HG02623 (cell line): ENCODE results near the gene ANKH.

ENCODE experiments used
- ATAC-seq: cut with Tn5 transposase; IDR thresholded peaks from one replicate; pipeline ENCODE4 v1.9.1; 2021; ENCODE audit warnings: moderate library complexity; ENCODE audit not compliant: unreplicated experiment

The ANKH gene

GRCh38 chr5:14741801-14742440 lies 129.7 kb downstream of the ANKH start:
- no peak for ATAC-seq

GRCh38 chr5:14741131-14741530 lies 130.4 kb downstream of the ANKH start:
- no peak for ATAC-seq

GRCh38 chr5:14739981-14740380 lies 131.6 kb downstream of the ANKH start:
- no peak for ATAC-seq

- no peak for ATAC-seq
These were observed 132.0 kb downstream of the ANKH start for GRCh38 chr5:14739538-14739937.

GRCh38 chr5:14738050-14738449 lies 133.5 kb downstream of the ANKH start:
- ATAC-seq = no peak

- no peak for ATAC-seq
These were observed 134.3 kb downstream of the ANKH start for GRCh38 chr5:14737291-14737690.

- no peak for ATAC-seq
These were observed 135.6 kb downstream of the ANKH start for GRCh38 chr5:14735944-14736343.

- ATAC-seq = no peak
These were observed 137.2 kb downstream of the ANKH start for GRCh38 chr5:14734396-14734795.

GRCh38 chr5:14733661-14734060 lies 137.9 kb downstream of the ANKH start:
- no peak for ATAC-seq

GRCh38 chr5:14732991-14733390 lies 138.6 kb downstream of the ANKH start:
- ATAC-seq = no peak

GRCh38 chr5:14730881-14731280 lies 140.7 kb downstream of the ANKH start:
- ATAC-seq = no peak

- no peak for ATAC-seq
These were observed 141.1 kb downstream of the ANKH start for GRCh38 chr5:14730466-14730865.

GRCh38 chr5:14729448-14730385 lies 141.9 kb downstream of the ANKH start:
- no peak for ATAC-seq

GRCh38 chr5:14728459-14728938 lies 143.1 kb downstream of the ANKH start:
- no peak for ATAC-seq

GRCh38 chr5:14727928-14728458 lies 143.6 kb downstream of the ANKH start:
- no peak for ATAC-seq

GRCh38 chr5:14727428-14727865 lies 144.1 kb downstream of the ANKH start:
- ATAC-seq = peak; percentile 73

- ATAC-seq = no peak
These were observed 145.3 kb downstream of the ANKH start for GRCh38 chr5:14726066-14726838.

- ATAC-seq = no peak
These were observed 146.9 kb downstream of the ANKH start for GRCh38 chr5:14724633-14725032.

- no peak for ATAC-seq
These were observed 147.9 kb downstream of the ANKH start for GRCh38 chr5:14723701-14724132.

GRCh38 chr5:14722923-14723322 lies 148.7 kb downstream of the ANKH start:
- ATAC-seq = no peak
